B cell (primary cell): Measurements from ENCODE around the gene TGFBR2. TPM values are rescaled to one million over a fixed set of nuclear protein-coding genes. Genes with fewer than 3 reads are reported as not detected.

Experiments
- ATAC-seq: fragments of 200-7000 bp; cut with Tn5 transposase; one replicate; pipeline ENCODE4 v1.10.0; 2021; ENCODE audit warnings: low read depth, mild to moderate bottlenecking, moderate number of reproducible peaks, moderate library complexity
- CTCF ChIA-PET: fragments of 350-600 bp; sonication (Branson Sonifier 250); formaldehyde crosslinking; loops from one replicate; lab custom pipeline; 2021; ENCODE audit warnings: antibody characterized with exemption, inconsistent platforms; lab: Charles Lee
- POLR2A ChIA-PET: fragments of 350-600 bp; sonication (Branson Sonifier 250); formaldehyde crosslinking; loops from one replicate; lab custom pipeline; 2021; ENCODE audit warnings: antibody characterized with exemption; lab: Charles Lee
- DNase-seq: peaks from one replicate; pipeline ENCODE4 v3.0.0; 2013
- H2AFZ ChIP-seq: 2 replicates; pipeline ENCODE4 v1.6.1; 2012; ENCODE audit warnings: mild to moderate bottlenecking, low read depth, low read length; ENCODE audit not compliant: insufficient read depth, poor library complexity, severe bottlenecking
- H3K27ac ChIP-seq, 2 donors: 1 replicate in 1 of 2; 2 replicates in 1 of 2; pipeline ENCODE4 v1.5.1; 2012 to 2013; ENCODE audit warnings: low read length in 2 of 2, mild to moderate bottlenecking in 2 of 2, moderate library complexity in 1 of 2
- H3K27me3 ChIP-seq, 4 experiments: fragments of 200-600 bp in 1 of 4; sonication (generic) in 1 of 4; replicated peaks in 1 of 4; 1 replicate in 2 of 4; 2 replicates in 2 of 4; pipeline versions ENCODE4 v1.6.1 to v1.7.0; 2013 to 2016; ENCODE audit warnings: low read length in 3 of 4, mild to moderate bottlenecking in 2 of 4, mixed read lengths in 1 of 4, moderate library complexity in 1 of 4; ENCODE audit not compliant: insufficient read depth in 4 of 4, control insufficient read depth in 3 of 4; ENCODE audit errors: control extremely low read depth in 1 of 4
- H3K36me3 ChIP-seq, 2 experiments: replicated peaks in 1 of 2; 1 replicate in 1 of 2; 2 replicates in 1 of 2; pipeline versions ENCODE4 v1.6.1 to v1.7.1; 2013; ENCODE audit warnings: low read length in 1 of 2; ENCODE audit not compliant: insufficient read depth in 2 of 2, control insufficient read depth in 1 of 2; ENCODE audit errors: control extremely low read depth in 1 of 2, extremely low read depth in 1 of 2
- H3K4me1 ChIP-seq, 2 donors: fragments of 200-600 bp in 1 of 2; sonication (generic) in 1 of 2; 1 replicate in 1 of 2; 2 replicates in 1 of 2; pipeline versions ENCODE4 v1.5.1 to v1.6.1; 2013 to 2017; ENCODE audit warnings: low read length in 2 of 2; ENCODE audit not compliant: control insufficient read depth in 2 of 2, insufficient read depth in 2 of 2
- H3K4me2 ChIP-seq: replicated peaks from 2 replicates; pipeline ENCODE3; 2012; ENCODE audit warnings: mild to moderate bottlenecking, low read depth, low read length; ENCODE audit not compliant: poor library complexity, severe bottlenecking
- H3K4me3 ChIP-seq, 5 experiments: fragments of 200-600 bp in 1 of 5; sonication (generic) in 1 of 5; 1 replicate in 3 of 5; 2 replicates in 2 of 5; pipeline versions ENCODE4 v1.5.1 to v1.7.0; 2011 to 2016; ENCODE audit warnings: low read length in 4 of 5, mild to moderate bottlenecking in 4 of 5, low read depth in 2 of 5, control low read depth in 1 of 5, moderate library complexity in 1 of 5; ENCODE audit not compliant: insufficient read depth in 1 of 5; ENCODE audit errors: control extremely low read depth in 1 of 5, extremely low read depth in 1 of 5
- H3K79me2 ChIP-seq: fragments of 200-600 bp; sonication (generic); one replicate; pipeline ENCODE4 v1.6.0; 2016; ENCODE audit warnings: low read length; ENCODE audit not compliant: control insufficient read depth, insufficient read depth
- H3K9ac ChIP-seq: fragments of 200-600 bp; sonication (generic); 2 replicates; pipeline ENCODE4 v1.6.1; 2017; ENCODE audit warnings: mild to moderate bottlenecking, low read length, moderate library complexity
- H3K9me3 ChIP-seq, 3 donors: one replicate each; pipeline versions ENCODE4 v1.6.1 to v1.7.1; 2013; ENCODE audit warnings: low read length in 2 of 3; ENCODE audit not compliant: control insufficient read depth in 2 of 3, insufficient read depth in 1 of 3; ENCODE audit errors: control extremely low read depth in 1 of 3
- H4K20me1 ChIP-seq: 2 replicates; pipeline ENCODE4 v1.6.0; 2012; ENCODE audit warnings: mild to moderate bottlenecking, low read length; ENCODE audit not compliant: insufficient read depth, control insufficient read depth, poor library complexity, severe bottlenecking
- H3K27ac Mint-ChIP-seq: one replicate; pipeline ENCODE4 v1.8.0; 2021; ENCODE audit warnings: mixed read lengths
- H3K27me3 Mint-ChIP-seq: one replicate; pipeline ENCODE4 v1.8.0; 2021; ENCODE audit warnings: mixed read lengths
- H3K4me1 Mint-ChIP-seq: one replicate; pipeline ENCODE4 v1.8.0; 2021; ENCODE audit warnings: mixed read lengths
- H3K4me3 Mint-ChIP-seq: one replicate; pipeline ENCODE4 v1.8.0; 2021; ENCODE audit warnings: mixed read lengths
- H3K9me3 Mint-ChIP-seq: one replicate; pipeline ENCODE4 v1.8.0; 2022; ENCODE audit warnings: mixed read lengths; ENCODE audit not compliant: insufficient read depth
- CTCF ChIP-seq: fragments of 200-600 bp; IDR thresholded peaks from one replicate; pipeline ENCODE4 v1.8.0; 2022; ENCODE audit warnings: antibody characterized with exemption, mild to moderate bottlenecking
- EZH2 ChIP-seq: IDR thresholded peaks from 2 replicates; pipeline ENCODE4 v1.6.1; 2012; ENCODE audit warnings: borderline replicate concordance, low read depth, mild to moderate bottlenecking, moderate library complexity, low read length; ENCODE audit not compliant: insufficient read depth, poor library complexity, severe bottlenecking
- WGBS: methylation state at CpG from one replicate; pipeline ENCODE4 v1.1.5; 2013; ENCODE audit warnings: missing lambda C conversion rate; ENCODE audit not compliant: insufficient coverage; 5-methylcytosine and 5-hydroxymethylcytosine counted together
- intact Hi-C: fragments of 100-400 bp; cut with micrococcal nuclease; formaldehyde crosslinking; loops from one replicate; pipeline ENCODE4 v1.10.0; 2022
- polyA plus RNA-seq: library from polyadenylated mRNA; depleted of rRNA; stranded (reverse); fragments of >200 nt; gene quantifications from 2 replicates; pipeline ENCODE4 v1.2.3, GENCODE V29; 2012
- total RNA-seq, 2 donors: library from RNA; stranded (reverse); fragments of 120-200 nt in 1 of 2; gene quantifications; 1 replicate in 1 of 2; 2 replicates in 1 of 2; pipeline versions ENCODE4 v1.2.3 to v1.2.4, GENCODE V29; 2013 to 2022

Gene TGFBR2
- total and polyA plus RNA-seq, 2 donors (not counting 1 experiment from before 2014, with no cell fraction given) = 68.7 to 189 TPM

DNA sequence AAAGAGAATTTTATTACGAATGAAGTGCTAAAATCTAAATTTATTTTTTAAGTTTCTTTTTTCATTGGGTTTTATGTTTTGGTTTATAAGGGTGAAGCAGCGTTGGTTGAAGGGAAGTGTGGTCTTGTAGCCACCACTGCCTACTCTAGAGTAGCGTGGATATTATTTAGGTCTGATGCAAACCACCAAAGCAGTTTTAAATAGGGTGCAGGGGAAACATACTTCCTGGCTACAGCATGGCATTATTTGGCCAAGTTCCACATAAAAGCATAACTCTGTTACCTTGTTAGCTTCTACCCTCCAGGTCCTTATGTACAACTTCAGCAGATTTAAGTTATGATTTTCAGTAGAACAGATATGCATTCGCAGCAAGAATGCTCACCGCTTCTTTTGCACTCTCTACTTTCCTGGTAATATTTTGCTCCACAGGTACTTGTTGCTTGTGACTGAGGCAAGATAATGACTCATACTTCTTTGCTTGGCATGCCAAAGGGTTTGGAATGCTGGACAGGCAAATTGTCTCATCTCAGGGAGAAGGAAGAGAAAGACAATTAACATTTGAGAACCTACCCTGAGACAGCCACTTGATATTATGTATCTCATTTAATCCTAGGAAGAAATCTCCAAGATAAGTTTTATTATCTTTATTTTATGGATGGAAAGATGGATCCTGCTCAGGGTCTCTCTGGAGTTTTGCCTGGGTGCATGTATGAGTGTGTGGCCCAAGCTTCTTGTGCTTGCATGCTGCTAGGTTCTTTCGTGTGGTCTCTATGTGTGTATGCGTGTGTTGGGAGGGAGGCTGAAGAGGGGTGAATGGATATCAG is 5.4 kb downstream of the TGFBR2 start:
- H3K4me2 ChIP-seq = peak overlapping the region; percentile 90
- peaks cover 74 to 81% of the 10 kb centered on the region in 2 donors for H3K4me1 ChIP-seq
- H3K27ac ChIP-seq = peak overlapping the region; percentile 53 to 79
- H3K27me3 ChIP-seq = no peaks in the 10 kb centered on the region
- H4K20me1 ChIP-seq = peaks cover 32% of the 10 kb centered on the region
- H3K9me3 Mint-ChIP-seq = no peaks in the 10 kb centered on the region
- H3K27me3 Mint-ChIP-seq = no peaks in the 10 kb centered on the region
- no peak for ATAC-seq
- peak overlapping the region; percentile 92 for H3K4me3 Mint-ChIP-seq
- H3K36me3 ChIP-seq = peaks cover 0 to 7% of the 10 kb centered on the region in 2 experiments
- H3K4me3 ChIP-seq = peak overlapping the region in 4 of 5 experiments; percentile 20 to 98 (median 22)
- TF ChIP-seq EZH2 = no peak
- no peak for TF ChIP-seq CTCF
- H3K9me3 ChIP-seq = no peaks in the 10 kb centered on the region
- 63% methylated on average over 3 of the region's 7 CpGs for WGBS
- peak; percentile 25 for DNase-seq
- CTCF ChIA-PET = interaction anchor here (0.9 to 2.1 kb wide), 4 partner anchors 13 to 292 kb away, joined by 3 to 6 read pairs (median 4); no protein-coding TSS in a partner anchor
- peaks cover 99% of the 10 kb centered on the region for H3K79me2 ChIP-seq
- H3K9ac ChIP-seq = peak overlapping the region; percentile 98
- POLR2A ChIA-PET = interaction anchor here (0.7 kb wide), 1 partner anchor 92 kb away, joined by 6 read pairs; no protein-coding TSS in a partner anchor
- H3K4me1 Mint-ChIP-seq = peaks cover 80% of the 10 kb centered on the region
- no peak overlapping the region for H2AFZ ChIP-seq
- peak overlapping the region; percentile 69 for H3K27ac Mint-ChIP-seq
- intact Hi-C loops = no loop called here
